ENCODE results near the gene RASSF5. TPM values are rescaled to one million over a fixed set of nuclear protein-coding genes. Genes with fewer than 3 reads are reported as not detected.

The RASSF5 gene
- total and polyA plus RNA-seq, 10 of the 15 experiments (the other 5 are each of a cell fraction or from before 2014, with no cell fraction given) = 14.0 to 89.6 (median 68.9) TPM

DNA sequence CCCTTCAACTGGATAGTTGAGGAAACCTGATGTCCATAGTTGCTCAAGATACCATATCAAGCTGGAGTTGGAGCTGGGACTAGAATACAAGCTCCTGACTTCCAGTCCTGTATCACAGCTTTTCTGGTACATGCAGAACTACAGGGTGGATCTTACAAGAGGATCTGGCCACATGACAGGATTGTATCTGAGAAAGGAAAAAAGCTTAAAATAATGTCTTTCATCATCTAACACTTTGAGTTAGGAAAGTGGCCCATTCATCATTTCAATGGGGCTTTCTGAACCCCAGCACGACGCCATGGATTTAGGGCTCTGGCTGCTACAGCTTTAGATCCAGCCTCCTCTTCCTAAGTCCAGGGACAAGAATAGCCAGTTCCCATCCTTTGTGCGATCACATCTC, 46.9 kb downstream of the RASSF5 start:
- TF ChIP-seq BACH1 (IDR thresholded peaks at IDR 0.05; ENCODE audit: borderline replicate concordance) (no peak), HDAC6 (IDR thresholded peaks at IDR 0.05; ENCODE audit: unreplicated experiment) (no peak), EGR1 (IDR thresholded peaks at IDR 0.05; ENCODE audit: borderline replicate concordance in 1 of 2, low read depth in 2 of 2, low read length in 2 of 2) (no peak), ZNF622 (IDR thresholded peaks at IDR 0.05) (no peak)
- TF ChIP-seq, protein P1, sequence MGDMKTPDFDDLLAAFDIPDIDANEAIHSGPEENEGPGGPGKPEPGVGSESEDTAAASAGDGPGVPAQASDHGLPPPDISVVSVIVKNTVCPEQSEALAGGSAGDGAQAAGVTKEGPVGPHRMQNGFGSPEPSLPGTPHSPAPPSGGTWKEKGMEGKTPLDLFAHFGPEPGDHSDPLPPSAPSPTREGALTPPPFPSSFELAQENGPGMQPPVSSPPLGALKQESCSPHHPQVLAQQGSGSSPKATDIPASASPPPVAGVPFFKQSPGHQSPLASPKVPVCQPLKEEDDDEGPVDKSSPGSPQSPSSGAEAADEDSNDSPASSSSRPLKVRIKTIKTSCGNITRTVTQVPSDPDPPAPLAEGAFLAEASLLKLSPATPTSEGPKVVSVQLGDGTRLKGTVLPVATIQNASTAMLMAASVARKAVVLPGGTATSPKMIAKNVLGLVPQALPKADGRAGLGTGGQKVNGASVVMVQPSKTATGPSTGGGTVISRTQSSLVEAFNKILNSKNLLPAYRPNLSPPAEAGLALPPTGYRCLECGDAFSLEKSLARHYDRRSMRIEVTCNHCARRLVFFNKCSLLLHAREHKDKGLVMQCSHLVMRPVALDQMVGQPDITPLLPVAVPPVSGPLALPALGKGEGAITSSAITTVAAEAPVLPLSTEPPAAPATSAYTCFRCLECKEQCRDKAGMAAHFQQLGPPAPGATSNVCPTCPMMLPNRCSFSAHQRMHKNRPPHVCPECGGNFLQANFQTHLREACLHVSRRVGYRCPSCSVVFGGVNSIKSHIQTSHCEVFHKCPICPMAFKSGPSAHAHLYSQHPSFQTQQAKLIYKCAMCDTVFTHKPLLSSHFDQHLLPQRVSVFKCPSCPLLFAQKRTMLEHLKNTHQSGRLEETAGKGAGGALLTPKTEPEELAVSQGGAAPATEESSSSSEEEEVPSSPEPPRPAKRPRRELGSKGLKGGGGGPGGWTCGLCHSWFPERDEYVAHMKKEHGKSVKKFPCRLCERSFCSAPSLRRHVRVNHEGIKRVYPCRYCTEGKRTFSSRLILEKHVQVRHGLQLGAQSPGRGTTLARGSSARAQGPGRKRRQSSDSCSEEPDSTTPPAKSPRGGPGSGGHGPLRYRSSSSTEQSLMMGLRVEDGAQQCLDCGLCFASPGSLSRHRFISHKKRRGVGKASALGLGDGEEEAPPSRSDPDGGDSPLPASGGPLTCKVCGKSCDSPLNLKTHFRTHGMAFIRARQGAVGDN (IDR thresholded peaks at IDR 0.05) = no peak
- Histone ChIP-seq H3K9me3 (replicated peaks; ENCODE audit: control insufficient read depth, insufficient read depth, low read length) (no peaks in the 10 kb centered on the region), H3K9ac (ENCODE audit: control insufficient read depth, insufficient read depth, low read length) (no peak overlapping the region), H3K4me1 (ENCODE audit: control insufficient read depth, insufficient read depth, low read length) (peaks cover 24% of the 10 kb centered on the region), H3K79me2 (ENCODE audit: control insufficient read depth, insufficient read depth, low read length) (peaks cover 35% of the 10 kb centered on the region), H4K20me1 (ENCODE audit: control insufficient read depth, insufficient read depth) (no peaks in the 10 kb centered on the region), H3K4me3 (no peak overlapping the region), H3K36me3 (ENCODE audit: control insufficient read depth in 2 of 2, insufficient read depth in 2 of 2, low read length in 1 of 2) (no peaks in the 10 kb centered on the region), H3K27me3 (replicated peaks in 1 of 2; ENCODE audit: control insufficient read depth in 2 of 2, insufficient read depth in 2 of 2, low read length in 1 of 2) (no peaks in the 10 kb centered on the region), H3K4me2 (ENCODE audit: control insufficient read depth, insufficient read depth) (no peak overlapping the region), H3K27ac (ENCODE audit: control insufficient read depth, insufficient read depth) (no peak overlapping the region), H2AFZ (ENCODE audit: control insufficient read depth, low read depth, low read length) (no peak overlapping the region)
- intact Hi-C loops (cut with micrococcal nuclease; ENCODE audit: unreplicated experiment) = no loop called here
- DNase-seq (ENCODE audit: low read depth, low spot score) (no peak), FAIRE-seq (no peak), ATAC-seq (no peak)
- WGBS (ENCODE audit: insufficient coverage, insufficient replicate concordance, low lambda C conversion rate, missing lambda C conversion rate) = 98% methylated on average over 3 of the region's 3 CpGs
- ChIA-PET RAD21 (ENCODE audit: unreplicated experiment) (interaction anchor here (1.2 to 9.0 kb wide), 8 partner anchors 9 to 84 kb away, joined by 3 to 95 read pairs (median 22); partner anchors contain the start of gene IKBKE), SMC1A (ENCODE audit: uncharacterized antibody, unreplicated experiment) (interaction anchor here (1.3 to 21.1 kb wide), 10 partner anchors 8 to 84 kb away, joined by 3 to 476 read pairs (median 18); partner anchors contain the start of genes IKBKE and RASSF5), POLR2A (interaction anchor here (0.7 to 7.0 kb wide), 9 partner anchors 9 to 214 kb away, joined by 3 to 66 read pairs (median 6); partner anchors contain the start of gene RASSF5), CTCF (interaction anchor here (0.8 to 18.4 kb wide), 8 partner anchors 10 to 84 kb away, joined by 3 to 330 read pairs (median 9); partner anchors contain the start of genes IKBKE and RASSF5)
- no TSS peak for BruUV-seq (replicated peaks)
- in situ Hi-C loops (cut with MboI) = no loop called here
